Suprapubic skin (tissue), 4 donors: ENCODE results near the gene GPX5.

Experiments used
- POLR2A ChIP-seq, 2 donors: fragments of 450-650 bp; IDR thresholded peaks; one replicate each; pipeline ENCODE4 v1.6.1; 2017; ENCODE audit warnings: antibody characterized with exemption in 2 of 2, mild to moderate bottlenecking in 2 of 2, moderate library complexity in 2 of 2
- POLR2AphosphoS5 ChIP-seq, 3 donors: sonication (generic); formaldehyde crosslinking; IDR thresholded peaks; one replicate each; pipeline ENCODE4 v1.6.1; 2017; ENCODE audit warnings: antibody characterized with exemption in 3 of 3

DNA sequence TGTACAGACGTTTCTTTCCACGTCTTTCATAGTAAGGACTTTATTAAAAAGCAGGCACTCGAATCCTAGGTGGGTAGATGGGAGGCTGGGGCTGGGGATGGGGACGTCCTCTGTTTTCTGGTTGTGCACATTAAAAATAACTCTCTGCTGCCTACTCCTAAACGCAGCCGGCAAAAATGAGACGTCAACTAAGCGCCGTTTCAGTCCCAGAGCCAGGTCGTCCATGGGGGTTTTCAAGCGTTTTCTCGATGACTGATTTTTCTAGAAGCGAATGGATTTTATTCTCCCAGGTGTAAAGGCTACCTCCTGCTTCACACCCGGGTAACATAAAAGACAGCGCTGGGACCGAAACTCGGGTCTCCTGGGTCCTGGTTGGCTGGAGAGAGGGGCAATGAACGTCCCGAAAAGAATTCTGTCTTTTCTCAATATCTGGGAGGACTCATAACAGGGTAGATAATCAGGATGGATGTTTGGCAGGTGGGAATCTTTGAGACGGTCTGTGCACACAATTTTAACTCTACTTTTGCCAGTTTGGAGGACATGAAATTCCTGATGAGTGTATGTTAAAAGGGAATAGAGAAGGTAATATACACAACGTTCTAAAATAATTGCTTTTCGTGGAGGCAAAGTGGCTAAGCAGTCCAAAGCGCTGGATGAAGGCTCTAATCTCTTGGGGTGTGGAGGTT is 35.3 kb upstream of the GPX5 start:
- no peak for TF ChIP-seq POLR2A (IDR thresholded peaks at IDR 0.05)
- no peak for TF ChIP-seq POLR2AphosphoS5 (IDR thresholded peaks at IDR 0.05)
